Esophagus muscularis mucosa (tissue), 4 donors: ENCODE measurements around the gene NOSTRIN. TPM values are rescaled to one million over a fixed set of nuclear protein-coding genes. Genes with fewer than 3 reads are reported as not detected.
"Not testable (repeated sequence)": the region's sequence is repeated elsewhere in the genome, so short reads cannot be mapped to it uniquely, and the experiment has no call there.

Source experiments
- DNase-seq: peaks from one replicate; pipeline ENCODE4 v3.0.0-alpha.2; 2017; ENCODE audit errors: extremely low spot score
- H3K27ac ChIP-seq, 4 donors: fragments of 200-600 bp; sonication (generic); replicated peaks in 1 of 4; 1 replicate in 3 of 4; 2 replicates in 1 of 4; pipeline ENCODE4 v1.5.1; 2016 to 2019; ENCODE audit warnings: mild to moderate bottlenecking in 1 of 4
- H3K27me3 ChIP-seq, 4 donors: fragments of 200-600 bp; sonication (generic); one replicate each; pipeline versions ENCODE4 v1.5.1 to v1.6.0; 2016 to 2019
- H3K36me3 ChIP-seq, 4 donors: fragments of 200-600 bp; sonication (generic); one replicate each; pipeline ENCODE4 v1.5.1; 2016 to 2019
- H3K4me1 ChIP-seq, 4 donors: fragments of 200-600 bp; sonication (generic); one replicate each; pipeline ENCODE4 v1.5.1; 2016 to 2019
- H3K4me3 ChIP-seq, 4 donors: fragments of 200-600 bp; sonication (generic); 1 replicate in 2 of 4; 2 replicates in 2 of 4; pipeline ENCODE4 v1.5.1; 2016 to 2019; ENCODE audit warnings: mild to moderate bottlenecking in 4 of 4, moderate library complexity in 1 of 4
- H3K9me3 ChIP-seq, 4 donors: fragments of 200-600 bp; sonication (generic); 1 replicate in 3 of 4; 2 replicates in 1 of 4; pipeline ENCODE4 v1.5.1; 2016 to 2019
- CTCF ChIP-seq, 3 experiments: fragments of 200-600 bp in 2 of 3; fragments of 450-650 bp in 1 of 3; sonication (generic) in 2 of 3; IDR thresholded peaks; one replicate each; pipeline ENCODE4 v1.5.1; 2017 to 2019; ENCODE audit warnings: antibody characterized with exemption in 3 of 3, mild to moderate bottlenecking in 2 of 3, moderate library complexity in 1 of 3
- EP300 ChIP-seq: sonication (generic); formaldehyde crosslinking; IDR thresholded peaks from one replicate; pipeline ENCODE4 v1.6.1; 2017; ENCODE audit warnings: antibody characterized with exemption
- POLR2A ChIP-seq: fragments of 450-650 bp; IDR thresholded peaks from one replicate; pipeline ENCODE4 v1.6.1; 2017; ENCODE audit warnings: antibody characterized with exemption, moderate library complexity, mild to moderate bottlenecking, low read depth
- POLR2AphosphoS5 ChIP-seq, 2 donors: sonication (generic); formaldehyde crosslinking; IDR thresholded peaks; one replicate each; pipeline ENCODE4 v1.6.1; 2017; ENCODE audit warnings: antibody characterized with exemption in 2 of 2
- WGBS: methylation state at CpG from one replicate; pipeline ENCODE4 v1.1.5; 2018; 5-methylcytosine and 5-hydroxymethylcytosine counted together
- intact Hi-C: fragments of 100-400 bp; cut with DNase I; formaldehyde crosslinking; loops from one replicate; pipeline ENCODE4 v1.15.1; 2023
- total RNA-seq, 4 donors: library from RNA; depleted of rRNA; stranded (reverse); fragments of >200 nt; gene quantifications; one replicate each; pipeline versions ENCODE4 v1.1.0 to v1.2.1, GENCODE V29; 2016

The NOSTRIN gene
- total RNA-seq, 4 donors from 2014 or later = 6.6 to 21.5 (median 16.2) TPM

- no peak for TF ChIP-seq CTCF (IDR thresholded peaks at IDR 0.05)
- TF ChIP-seq POLR2AphosphoS5 (IDR thresholded peaks at IDR 0.05) = no peak
- no peak for TF ChIP-seq EP300
- no peak for TF ChIP-seq POLR2A
- no peak overlapping the region for H3K27ac ChIP-seq
- no peaks in the 10 kb centered on the region for H3K9me3 ChIP-seq
- no peaks in the 10 kb centered on the region for H3K27me3 ChIP-seq
- intact Hi-C loops = no loop called here
- H3K36me3 ChIP-seq = no peaks in the 10 kb centered on the region
- 93% methylated on average over 3 of the region's 3 CpGs for WGBS
- no peaks in the 10 kb centered on the region for H3K4me1 ChIP-seq
- no peak overlapping the region for H3K4me3 ChIP-seq
- DNase-seq = no peak
These were observed 15.2 kb upstream of the NOSTRIN start for GRCh38 chr2:168787098-168787781.

- H3K4me1 ChIP-seq = no peaks in the 10 kb centered on the region
- no peaks in the 10 kb centered on the region for H3K36me3 ChIP-seq
- intact Hi-C loops = no loop called here
- H3K9me3 ChIP-seq = no peaks in the 10 kb centered on the region
- no peak overlapping the region for H3K27ac ChIP-seq
- DNase-seq = no peak
- TF ChIP-seq POLR2A = no peak
- TF ChIP-seq EP300 = no peak
- TF ChIP-seq CTCF (IDR thresholded peaks at IDR 0.05) = no peak
- TF ChIP-seq POLR2AphosphoS5 (IDR thresholded peaks at IDR 0.05) = no peak
- WGBS = 79% methylated on average over 1 of the region's 1 CpG
- H3K4me3 ChIP-seq = no peak overlapping the region
- no peaks in the 10 kb centered on the region for H3K27me3 ChIP-seq
These were observed 14.6 kb upstream of the NOSTRIN start for GRCh38 chr2:168787782-168788376.

GRCh38 chr2:168789776-168790175 is 12.7 kb upstream of the NOSTRIN start:
- Histone ChIP-seq H3K9me3 (no peaks in the 10 kb centered on the region), H3K36me3 (no peaks in the 10 kb centered on the region), H3K27ac (no peak overlapping the region), H3K4me1 (no peaks in the 10 kb centered on the region), H3K27me3 (no peaks in the 10 kb centered on the region), H3K4me3 (no peak overlapping the region)
- TF ChIP-seq CTCF (IDR thresholded peaks at IDR 0.05) = no peak
- TF ChIP-seq POLR2AphosphoS5 (IDR thresholded peaks at IDR 0.05) = no peak
- no peak for TF ChIP-seq EP300
- no peak for TF ChIP-seq POLR2A
- 68% methylated on average over 7 of the region's 7 CpGs for WGBS
- DNase-seq = no peak
- intact Hi-C loops = no loop called here

GRCh38 chr2:168790226-168790902 is 12.1 kb upstream of the NOSTRIN start:
- TF ChIP-seq POLR2AphosphoS5 (IDR thresholded peaks at IDR 0.05) (no peak), CTCF (IDR thresholded peaks at IDR 0.05) (no peak), POLR2A (no peak), EP300 (no peak)
- intact Hi-C loops = no loop called here
- DNase-seq = no peak
- no peaks in the 10 kb centered on the region for H3K4me1 ChIP-seq
- WGBS = 80% methylated on average over 5 of the region's 5 CpGs
- no peak overlapping the region for H3K4me3 ChIP-seq
- H3K9me3 ChIP-seq = no peaks in the 10 kb centered on the region
- H3K27ac ChIP-seq = no peak overlapping the region
- no peaks in the 10 kb centered on the region for H3K27me3 ChIP-seq
- H3K36me3 ChIP-seq = no peaks in the 10 kb centered on the region

- H3K4me1 ChIP-seq, DNase-seq, H3K9me3 ChIP-seq, H3K4me3 ChIP-seq, H3K36me3 ChIP-seq, H3K27ac ChIP-seq, intact Hi-C loops, H3K27me3 ChIP-seq: not testable (repeated sequence)
- WGBS = 80% methylated on average over 2 of the region's 2 CpGs
These were observed 11.3 kb upstream of the NOSTRIN start for GRCh38 chr2:168791140-168791539.
